GM23248 (cell line): ENCODE results near the gene CHST4. TPM values are rescaled to one million over a fixed set of nuclear protein-coding genes. Genes with fewer than 3 reads are reported as not detected.

Experiments used
- DNase-seq: peaks from one replicate; pipeline ENCODE4 v3.0.0-alpha.2; 2015
- H2AFZ ChIP-seq: fragments of 200-600 bp; sonication (generic); 2 replicates; pipeline ENCODE4 v1.6.1; 2016; ENCODE audit warnings: antibody characterized with exemption
- H3F3A ChIP-seq: fragments of 200-600 bp; sonication (generic); 2 replicates; pipeline ENCODE4 v1.6.1; 2016; ENCODE audit warnings: mild to moderate bottlenecking, antibody characterized with exemption, mixed run types; ENCODE audit not compliant: insufficient read depth
- H3K27ac ChIP-seq: fragments of 200-600 bp; sonication (generic); 2 replicates; pipeline ENCODE4 v1.5.1; 2016; ENCODE audit warnings: mild to moderate bottlenecking
- H3K27me3 ChIP-seq: fragments of 200-600 bp; sonication (generic); replicated peaks from 2 replicates; pipeline ENCODE4 v1.6.1; 2016; ENCODE audit warnings: mild to moderate bottlenecking; ENCODE audit not compliant: insufficient read depth
- H3K36me3 ChIP-seq: fragments of 200-600 bp; sonication (generic); 2 replicates; pipeline ENCODE4 v1.6.1; 2016; ENCODE audit warnings: low read depth, mild to moderate bottlenecking
- H3K4me1 ChIP-seq: fragments of 200-600 bp; sonication (generic); 2 replicates; pipeline ENCODE4 v1.6.1; 2016; ENCODE audit warnings: mild to moderate bottlenecking; ENCODE audit not compliant: insufficient read depth
- H3K4me2 ChIP-seq: fragments of 200-600 bp; sonication (generic); one replicate; pipeline ENCODE4 v1.6.1; 2016; ENCODE audit warnings: mild to moderate bottlenecking; ENCODE audit not compliant: unreplicated experiment
- H3K4me3 ChIP-seq: fragments of 200-600 bp; sonication (generic); 2 replicates; pipeline ENCODE4 v1.5.1; 2016; ENCODE audit warnings: mild to moderate bottlenecking
- H3K79me2 ChIP-seq: fragments of 200-600 bp; sonication (generic); 2 replicates; pipeline ENCODE4 v1.6.1; 2016; ENCODE audit warnings: mild to moderate bottlenecking; ENCODE audit not compliant: insufficient read depth
- H3K9ac ChIP-seq: fragments of 200-600 bp; sonication (generic); 2 replicates; pipeline ENCODE4 v1.6.1; 2016; ENCODE audit warnings: mild to moderate bottlenecking
- H3K9me2 ChIP-seq: fragments of 200-600 bp; sonication (generic); 2 replicates; pipeline ENCODE4 v1.6.1; 2016; ENCODE audit warnings: mixed run types, mild to moderate bottlenecking, moderate library complexity; ENCODE audit not compliant: insufficient read depth
- H3K9me3 ChIP-seq: fragments of 200-600 bp; sonication (generic); one replicate; pipeline ENCODE4 v1.6.1; 2017; ENCODE audit warnings: low read depth
- H4K20me1 ChIP-seq: fragments of 200-600 bp; sonication (generic); 2 replicates; pipeline ENCODE4 v1.6.0; 2016; ENCODE audit not compliant: insufficient read depth
- EZH2 ChIP-seq: fragments of 200-600 bp; sonication (generic); IDR thresholded peaks from 2 replicates; pipeline ENCODE4 v1.6.1; 2018; ENCODE audit warnings: antibody characterized with exemption, mild to moderate bottlenecking; ENCODE audit not compliant: insufficient read depth, poor library complexity, severe bottlenecking
- EZH2phosphoT487 ChIP-seq: fragments of 200-600 bp; sonication (generic); IDR thresholded peaks from 2 replicates; pipeline ENCODE4 v1.6.1; 2018; ENCODE audit warnings: antibody characterized with exemption, moderate library complexity, mild to moderate bottlenecking, low read depth; ENCODE audit not compliant: insufficient read depth
- whole genome bisulfite sequencing, 2 experiments: methylation state at CpG; one replicate each; pipeline ENCODE4 v1.1.6; 2015 to 2017; ENCODE audit warnings: low lambda C conversion rate in 2 of 2, low coverage in 1 of 2; ENCODE audit errors: missing lambda C conversion rate in 2 of 2; 5-methylcytosine and 5-hydroxymethylcytosine counted together
- in situ Hi-C: fragments of 300-500 bp; cut with MboI; formaldehyde crosslinking; loops from 2 replicates; pipeline ENCODE4 v1.15.0; 2020
- polyA plus RNA-seq: library from polyadenylated mRNA; unstranded; fragments of >200 nt; fragmentation: Nextera tagmentation; extraction: Ambion mirVana; gene quantifications from 2 replicates; pipeline ENCODE4 v1.2.1, GENCODE V29; 2016
- total RNA-seq: library from RNA; depleted of rRNA; stranded (reverse); fragments of >200 nt; shearing (Covaris generic); gene quantifications from 2 replicates; pipeline ENCODE4 v1.2.3, GENCODE V29; 2014

The CHST4 gene
- total and polyA plus RNA-seq, 2 experiments from 2014 or later, result not detected

- Histone ChIP-seq H2AFZ (no peak overlapping the region), H3F3A (peaks cover 6% of the 10 kb centered on the region), H3K27ac (no peak overlapping the region), H3K9ac (no peak overlapping the region), H3K4me1 (no peaks in the 10 kb centered on the region), H3K4me3 (no peak overlapping the region), H3K79me2 (no peaks in the 10 kb centered on the region), H3K36me3 (no peaks in the 10 kb centered on the region), H3K9me2 (no peaks in the 10 kb centered on the region), H4K20me1 (no peaks in the 10 kb centered on the region), H3K4me2 (no peak overlapping the region), H3K9me3 (no peaks in the 10 kb centered on the region), H3K27me3 (peaks cover 17% of the 10 kb centered on the region; the same call in 1 of the 2 replicates)
- in situ Hi-C loops, result no loop called here
- DNase-seq, result no peak
- TF ChIP-seq EZH2, result no peak
- TF ChIP-seq EZH2phosphoT487, result no peak
- 85 to 87% methylated on average over 8 of the region's 8 CpGs for WGBS, 2 experiments
Measured at GRCh38 chr16:71570144-71570543, 43.9 kb downstream of the CHST4 start.

GRCh38 chr16:71572497-71573116 is 46.4 kb downstream of the CHST4 start:
- Histone ChIP-seq H3K27me3 (peaks cover 17% of the 10 kb centered on the region; the same call in 1 of the 2 replicates), H3K4me1 (no peaks in the 10 kb centered on the region), H3K9me2 (no peaks in the 10 kb centered on the region), H3K27ac (no peak overlapping the region), H3K4me3 (no peak overlapping the region), H3F3A (no peaks in the 10 kb centered on the region), H3K9me3 (no peaks in the 10 kb centered on the region), H3K9ac (no peak overlapping the region), H3K79me2 (no peaks in the 10 kb centered on the region), H4K20me1 (no peaks in the 10 kb centered on the region), H3K36me3 (no peaks in the 10 kb centered on the region), H3K4me2 (no peak overlapping the region), H2AFZ (no peak overlapping the region)
- in situ Hi-C loops, result no loop called here
- no peak for DNase-seq
- TF ChIP-seq EZH2 (no peak), EZH2phosphoT487 (no peak)
- 50% methylated on average over 3 of the region's 3 CpGs for whole genome bisulfite sequencing, 2 experiments

- H3K9ac ChIP-seq, result no peak overlapping the region
- H3K27me3 ChIP-seq, result peaks cover 17% of the 10 kb centered on the region; the same call in 1 of the 2 replicates
- H3K4me2 ChIP-seq, result no peak overlapping the region
- in situ Hi-C loops, result no loop called here
- H3K79me2 ChIP-seq, result no peaks in the 10 kb centered on the region
- no peaks in the 10 kb centered on the region for H3K9me3 ChIP-seq
- H3F3A ChIP-seq, result no peaks in the 10 kb centered on the region
- H3K4me3 ChIP-seq, result no peak overlapping the region
- no peaks in the 10 kb centered on the region for H3K9me2 ChIP-seq
- H4K20me1 ChIP-seq, result no peaks in the 10 kb centered on the region
- no peaks in the 10 kb centered on the region for H3K4me1 ChIP-seq
- TF ChIP-seq EZH2phosphoT487 (no peak), EZH2 (no peak)
- no peak overlapping the region for H2AFZ ChIP-seq
- WGBS, 2 experiments, result 32 to 33% methylated on average over 5 of the region's 5 CpGs
- DNase-seq, result no peak
- H3K27ac ChIP-seq, result no peak overlapping the region
- H3K36me3 ChIP-seq, result no peaks in the 10 kb centered on the region
Measured at GRCh38 chr16:71573387-71574094, 47.3 kb downstream of the CHST4 start.

DNA sequence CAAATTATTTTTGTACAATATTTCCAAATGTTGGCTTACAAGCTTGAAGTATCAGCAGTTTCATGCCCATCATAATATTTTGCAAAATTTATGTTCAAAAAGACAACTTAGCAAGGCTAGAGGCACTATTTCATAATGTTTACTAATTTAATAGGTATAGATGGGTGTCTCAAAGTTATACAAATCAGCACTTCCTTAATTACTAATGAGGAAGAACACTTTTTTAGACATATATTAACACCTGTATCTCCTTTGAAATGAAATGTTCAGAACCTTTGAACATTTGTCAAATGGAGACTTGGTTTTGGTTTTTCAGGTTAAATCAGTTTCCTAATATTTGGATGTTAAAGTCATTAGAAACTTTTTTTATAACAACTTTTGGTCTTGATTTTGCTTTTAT is 48.5 kb downstream of the CHST4 start:
- Histone ChIP-seq H3K9ac (no peak overlapping the region), H3F3A (no peaks in the 10 kb centered on the region)

More for the DNA sequence above, 48.5 kb downstream of the CHST4 start:
- Histone ChIP-seq H3K9me2 (no peaks in the 10 kb centered on the region), H3K27ac (no peak overlapping the region), H4K20me1 (no peaks in the 10 kb centered on the region), H3K4me3 (no peak overlapping the region), H3K36me3 (no peaks in the 10 kb centered on the region), H3K9me3 (no peaks in the 10 kb centered on the region), H3K4me1 (no peaks in the 10 kb centered on the region), H3K27me3 (peaks cover 17% of the 10 kb centered on the region; the same call in 1 of the 2 replicates), H3K4me2 (no peak overlapping the region), H2AFZ (no peak overlapping the region), H3K79me2 (no peaks in the 10 kb centered on the region)
- in situ Hi-C loops, result no loop called here
- no peak for DNase-seq
- no peak for TF ChIP-seq EZH2phosphoT487
- no peak for TF ChIP-seq EZH2
